Naive thymus-derived CD8-positive, alpha-beta T cell (primary cell): ENCODE results near the gene TRAF7. TPM values are rescaled to one million over a fixed set of nuclear protein-coding genes. Genes with fewer than 3 reads are reported as not detected.
A peak's percentile ranks its signal among the peaks of the same experiment; 100 is the strongest.

Experiments
- ATAC-seq, 2 donors: fragments of 150-1000 bp; cut with Tn5 transposase in 1 of 2; sonication (Bioruptor Pico), chemical (Tn5 transposase) in 1 of 2; 1 replicate in 1 of 2; 2 replicates in 1 of 2; pipeline ENCODE4 v1.10.0; 2021; ENCODE audit warnings: mild to moderate bottlenecking in 2 of 2, moderate library complexity in 2 of 2
- POLR2A ChIA-PET: fragments of 350-600 bp; sonication (Branson Sonifier 250); formaldehyde crosslinking; loops from one replicate; lab custom pipeline; 2021; ENCODE audit warnings: antibody characterized with exemption; lab: Charles Lee
- DNase-seq, 10 donors: peaks; one replicate each; pipeline versions ENCODE4 v3.0.0 to v3.0.0-alpha.2; 2020 to 2022
- H3K27ac Mint-ChIP-seq, 10 donors: one replicate each; pipeline ENCODE4 v1.8.0; 2020 to 2022; ENCODE audit warnings: mild to moderate bottlenecking in 10 of 10, mixed read lengths in 10 of 10, moderate library complexity in 4 of 10, inconsistent platforms in 1 of 10
- H3K27me3 Mint-ChIP-seq, 5 donors: one replicate each; pipeline ENCODE4 v1.8.0; 2021 to 2022; ENCODE audit warnings: mixed read lengths in 5 of 5
- H3K36me3 Mint-ChIP-seq, 3 donors: one replicate each; pipeline ENCODE4 v1.8.0; 2020 to 2022; ENCODE audit warnings: mixed read lengths in 3 of 3, mild to moderate bottlenecking in 2 of 3, inconsistent platforms in 1 of 3
- H3K4me1 Mint-ChIP-seq, 4 donors: one replicate each; pipeline ENCODE4 v1.8.0; 2021 to 2022; ENCODE audit warnings: mixed read lengths in 4 of 4
- H3K4me3 Mint-ChIP-seq, 10 donors: one replicate each; pipeline ENCODE4 v1.8.0; 2020 to 2022; ENCODE audit warnings: mild to moderate bottlenecking in 10 of 10, mixed read lengths in 10 of 10, moderate library complexity in 6 of 10, inconsistent platforms in 1 of 10
- H3K9me3 Mint-ChIP-seq, 9 donors: one replicate each; pipeline ENCODE4 v1.8.0; 2020 to 2022; ENCODE audit warnings: mixed read lengths in 9 of 9, mild to moderate bottlenecking in 3 of 9, inconsistent platforms in 1 of 9, moderate library complexity in 1 of 9
- polyA plus RNA-seq, 3 donors: library from polyadenylated mRNA; unstranded; fragments of 300-500 nt; fragmentation: Illumina TruSeq; gene quantifications; one replicate each; pipeline ENCODE4 v1.2.3, GENCODE V29; 2021
- total RNA-seq, 8 experiments: library from RNA in 2 of 8; stranded (reverse) in 2 of 8; gene quantifications; one replicate each; pipeline ENCODE4 v1.2.3 and lab custom pipeline; 2021 to 2026

The TRAF7 gene
- total and polyA plus RNA-seq, 5 experiments from 2014 or later = 3.5 to 39.5 (median 8.8) TPM

GRCh38 chr16:2211923-2212347 lies 56.4 kb downstream of the TRAF7 start:
- POLR2A ChIA-PET = no interaction called here
- H3K27ac Mint-ChIP-seq = peak overlapping the region in 1 of 10 donors; percentile 70
- H3K4me1 Mint-ChIP-seq = peaks cover 8 to 32% (median 25%) of the 10 kb centered on the region in 4 donors
- H3K27me3 Mint-ChIP-seq = no peaks in the 10 kb centered on the region
- DNase-seq (no peak), ATAC-seq (no peak)
- H3K36me3 Mint-ChIP-seq = peaks cover 0 to 21% (median 8%) of the 10 kb centered on the region in 3 donors
- no peaks in the 10 kb centered on the region for H3K9me3 Mint-ChIP-seq
- peak overlapping the region in 6 of 10 donors; percentile 20 to 60 (median 46) for H3K4me3 Mint-ChIP-seq

DNA sequence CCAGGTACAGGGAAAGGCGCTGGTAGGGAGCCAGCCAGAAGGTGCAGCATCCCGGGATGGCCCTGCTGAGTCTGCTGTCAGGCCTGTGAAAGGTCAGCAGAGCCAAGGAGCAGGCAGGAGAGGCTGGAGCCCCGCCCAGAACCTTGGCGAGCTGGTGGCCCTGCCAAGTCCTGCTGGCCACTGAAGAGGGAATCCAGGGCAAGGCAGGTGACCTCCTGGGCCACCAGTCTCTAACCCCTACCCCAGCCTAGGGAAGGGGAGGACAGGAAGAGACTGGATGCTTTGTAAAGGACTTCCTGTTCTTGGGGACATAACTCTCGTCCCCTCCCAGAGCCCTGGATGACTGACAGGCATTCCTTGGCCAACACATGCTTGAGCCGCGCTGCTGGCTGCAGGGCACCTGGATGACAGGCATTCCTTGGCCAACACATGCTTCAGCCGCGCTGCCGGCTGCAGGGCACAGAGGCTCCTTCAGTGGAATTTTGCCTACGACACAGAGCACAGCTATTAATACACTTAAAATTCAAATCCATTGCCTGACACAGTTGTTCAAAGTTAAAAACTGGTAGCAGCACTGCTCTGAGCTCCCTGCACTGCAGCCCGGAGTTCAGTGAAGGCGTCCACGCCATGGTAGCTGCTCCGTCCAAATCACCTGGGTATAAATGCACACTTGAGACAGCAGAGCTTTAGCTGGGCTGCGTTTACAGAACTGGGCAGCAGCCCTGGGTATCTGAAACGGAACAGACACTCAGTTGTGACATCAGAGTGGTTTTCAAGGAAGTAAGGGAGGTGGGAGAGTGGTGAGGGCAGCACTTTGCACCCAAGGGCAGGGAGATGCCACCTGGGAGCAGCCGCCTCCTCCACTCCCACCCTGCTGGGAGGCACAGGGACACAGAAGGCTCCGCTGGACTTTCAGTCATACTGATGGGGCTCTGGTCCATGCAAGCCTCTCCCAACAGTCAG lies 57.1 kb downstream of the TRAF7 start:
- H3K27ac Mint-ChIP-seq = peak overlapping the region in 6 of 10 donors; percentile 29 to 72 (median 44)
- ATAC-seq = no peak
- POLR2A ChIA-PET = interaction anchor here (0.9 kb wide), 1 partner anchor 430 kb away, joined by 3 read pairs; the partner anchor contains the start of genes NUBP2 and SPSB3
- peak overlapping the region; percentile 59 to 85 (median 72) for H3K4me3 Mint-ChIP-seq
- no peaks in the 10 kb centered on the region for H3K9me3 Mint-ChIP-seq
- peaks cover 8 to 25% (median 18%) of the 10 kb centered on the region in 4 donors for H3K4me1 Mint-ChIP-seq
- H3K27me3 Mint-ChIP-seq = no peaks in the 10 kb centered on the region
- peaks cover 0 to 18% (median 5%) of the 10 kb centered on the region in 3 donors for H3K36me3 Mint-ChIP-seq
- no peak for DNase-seq

- Mint-ChIP-seq H3K27me3 (no peaks in the 10 kb centered on the region), H3K27ac (peak overlapping the region in 6 of 10 donors; percentile 33 to 81 (median 40)), H3K9me3 (no peaks in the 10 kb centered on the region), H3K4me1 (peaks cover 5 to 23% (median 14%) of the 10 kb centered on the region in 4 donors), H3K36me3 (peaks cover 0 to 6% (median 0%) of the 10 kb centered on the region in 3 donors), H3K4me3 (peak overlapping the region; percentile 59 to 85 (median 74))
- DNase-seq (no peak), ATAC-seq (peak in 1 of 2 donors; percentile 19)
- POLR2A ChIA-PET = interaction anchor here (0.6 to 3.6 kb wide), 23 partner anchors 9 to 1530 kb away, joined by 3 to 58 read pairs (median 3); partner anchors contain the start of genes AMDHD2, ATP6V0C, DNASE1L2 and E4F1
Measured at GRCh38 chr16:2213817-2214718, 58.5 kb downstream of the TRAF7 start.

DNA sequence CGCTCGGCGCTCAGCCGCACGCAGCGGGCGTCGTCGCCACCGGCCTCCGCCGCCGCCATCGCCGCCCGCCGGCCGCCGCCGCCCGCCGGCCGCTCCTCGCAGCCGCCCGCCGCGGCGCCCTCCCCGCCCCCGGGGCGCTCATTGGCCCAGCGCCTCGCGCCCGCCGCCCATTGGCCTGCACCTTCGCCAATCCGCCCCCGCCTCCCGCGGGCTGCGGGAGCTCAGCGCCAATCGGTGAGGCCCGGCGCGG lies 59.1 kb downstream of the TRAF7 start, which contains the start of gene PGP:
Gene PGP (minus strand): TSS at position 122 of the 250 bp plus-strand sequence. CDS start 63 bp downstream, at position 59.
- H3K36me3 Mint-ChIP-seq = peaks cover 0 to 2% (median 0%) of the 10 kb centered on the region in 3 donors
- no peaks in the 10 kb centered on the region for H3K9me3 Mint-ChIP-seq
- H3K27ac Mint-ChIP-seq = peak within 1 kb of the TSS; percentile 37 to 95 (median 86)
- peak within 1 kb of the TSS; percentile 82 to 92 (median 88) for H3K4me3 Mint-ChIP-seq
- no peaks in the 10 kb centered on the region for H3K27me3 Mint-ChIP-seq
- peaks cover 5 to 23% (median 14%) of the 10 kb centered on the region in 4 donors for H3K4me1 Mint-ChIP-seq
- DNase-seq (peak in 1 of 10 donors; percentile 99), ATAC-seq (peak; percentile 95 to 96)
- POLR2A ChIA-PET = interaction anchor here (0.6 to 3.6 kb wide), 25 partner anchors 8 to 1531 kb away, joined by 3 to 58 read pairs (median 3); partner anchors contain the start of genes AMDHD2, ATP6V0C, DNASE1L2 and E4F1

- H3K4me1 Mint-ChIP-seq = peaks cover 5 to 23% (median 14%) of the 10 kb centered on the region in 4 donors
- H3K27ac Mint-ChIP-seq = peak overlapping the region in 2 of 10 donors; percentile 56 to 59
- DNase-seq (no peak), ATAC-seq (no peak)
- no peaks in the 10 kb centered on the region for H3K36me3 Mint-ChIP-seq
- no peaks in the 10 kb centered on the region for H3K9me3 Mint-ChIP-seq
- H3K27me3 Mint-ChIP-seq = no peaks in the 10 kb centered on the region
- H3K4me3 Mint-ChIP-seq = peak overlapping the region; percentile 42 to 92 (median 80)
- POLR2A ChIA-PET = interaction anchor here (0.7 to 3.6 kb wide), 4 partner anchors 11 to 302 kb away, joined by 3 to 58 read pairs (median 6); partner anchors contain the start of genes ATP6V0C and MLST8
Measured at GRCh38 chr16:2216330-2216729, 60.7 kb downstream of the TRAF7 start.

GRCh38 chr16:2223221-2223941 lies 67.8 kb downstream of the TRAF7 start, which contains the start of gene E4F1:
E4F1 (plus strand) TSS chr16:2223591; CDS start chr16:2223614, 23 bp downstream.
- H3K4me3 Mint-ChIP-seq = peak within 1 kb of the TSS; percentile 79 to 93 (median 88)
- H3K27ac Mint-ChIP-seq = peak within 1 kb of the TSS; percentile 51 to 95 (median 90)
- H3K36me3 Mint-ChIP-seq = peaks cover 0 to 18% (median 6%) of the 10 kb centered on the region in 3 donors
- no peaks in the 10 kb centered on the region for H3K9me3 Mint-ChIP-seq
- peaks cover 0 to 26% (median 13%) of the 10 kb centered on the region in 4 donors for H3K4me1 Mint-ChIP-seq
- ATAC-seq = peak; percentile 95 to 97
- DNase-seq = peak; percentile 92 to 99 (median 98)
- POLR2A ChIA-PET = interaction anchor here (0.7 to 2.0 kb wide), 6 partner anchors 9 to 290 kb away, joined by 4 to 13 read pairs (median 4); partner anchors contain the start of genes ECI1, MLST8, PGP and TRAF7
- H3K27me3 Mint-ChIP-seq = no peaks in the 10 kb centered on the region

- Mint-ChIP-seq H3K4me3 (peak overlapping the region; percentile 71 to 90 (median 80)), H3K36me3 (peaks cover 0 to 19% (median 6%) of the 10 kb centered on the region in 3 donors), H3K27me3 (no peaks in the 10 kb centered on the region), H3K27ac (peak overlapping the region; percentile 48 to 91 (median 61)), H3K9me3 (no peaks in the 10 kb centered on the region), H3K4me1 (peaks cover 0 to 26% (median 13%) of the 10 kb centered on the region in 4 donors)
- DNase-seq (peak in 2 of 10 donors; percentile 10 to 31), ATAC-seq (peak; percentile 29 to 35)
- POLR2A ChIA-PET = interaction anchor here (0.6 to 2.0 kb wide), 4 partner anchors 9 to 251 kb away, joined by 3 to 13 read pairs (median 4); partner anchors contain the start of genes ECI1, MLST8, PGP and TBC1D24
Measured at GRCh38 chr16:2223942-2224486, 68.4 kb downstream of the TRAF7 start.

DNA sequence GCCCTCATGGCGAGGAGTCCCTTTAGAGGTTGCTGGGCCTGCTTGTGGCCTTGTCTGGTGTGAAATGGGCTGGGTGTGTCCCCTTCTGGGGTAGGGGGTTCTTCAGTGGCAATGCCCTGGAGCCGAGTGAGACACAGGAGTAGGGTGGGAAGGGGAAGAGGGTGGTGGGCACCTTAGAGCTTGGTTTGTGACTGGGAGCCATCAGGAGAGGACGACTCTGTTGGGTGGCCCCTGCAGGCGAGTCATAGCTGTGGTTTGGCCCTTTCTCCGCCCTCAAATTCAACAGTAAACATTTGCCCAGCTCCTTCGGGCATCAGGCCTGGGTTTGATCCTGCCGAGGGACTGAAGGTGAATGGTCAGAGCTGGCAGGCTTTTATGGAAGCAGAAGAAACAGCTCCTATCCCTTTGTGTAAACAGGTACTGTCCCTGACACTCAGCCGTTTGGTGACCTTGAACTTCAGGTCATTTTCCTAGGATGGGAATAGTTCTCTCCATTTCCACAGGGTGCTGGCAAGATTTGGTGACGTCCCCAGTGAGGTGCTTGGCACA lies 70.7 kb downstream of the TRAF7 start:
- peaks cover 0 to 41% (median 16%) of the 10 kb centered on the region in 3 donors for H3K36me3 Mint-ChIP-seq
- H3K9me3 Mint-ChIP-seq = no peaks in the 10 kb centered on the region
- H3K4me1 Mint-ChIP-seq = peaks cover 0 to 26% (median 13%) of the 10 kb centered on the region in 4 donors
- ATAC-seq = no peak
- POLR2A ChIA-PET = interaction anchor here (0.7 to 1.8 kb wide), 4 partner anchors 10 to 25 kb away, joined by 3 to 12 read pairs (median 6); partner anchors contain the start of genes DNASE1L2, ECI1 and MLST8
- H3K27ac Mint-ChIP-seq = peak overlapping the region in 3 of 10 donors; percentile 52 to 77 (median 65)
- peaks cover 0 to 2% (median 0%) of the 10 kb centered on the region in 5 donors for H3K27me3 Mint-ChIP-seq
- H3K4me3 Mint-ChIP-seq = peak overlapping the region in 6 of 10 donors; percentile 7 to 70 (median 24)
- no peak for DNase-seq

- Mint-ChIP-seq H3K9me3 (no peaks in the 10 kb centered on the region), H3K36me3 (peaks cover 0 to 47% (median 19%) of the 10 kb centered on the region in 3 donors), H3K4me1 (peaks cover 0 to 26% (median 13%) of the 10 kb centered on the region in 4 donors), H3K27me3 (peaks cover 0 to 2% (median 0%) of the 10 kb centered on the region in 5 donors), H3K27ac (peak overlapping the region in 1 of 10 donors; percentile 22), H3K4me3 (peak overlapping the region in 2 of 10 donors; percentile 10 to 16)
- no peak for DNase-seq
- ATAC-seq = no peak
- POLR2A ChIA-PET = interaction anchor here (1.1 to 1.8 kb wide), 3 partner anchors 12 to 24 kb away, joined by 4 to 12 read pairs (median 4); partner anchors contain the start of genes ECI1, MLST8 and PGP
Measured at GRCh38 chr16:2226918-2227317, 71.3 kb downstream of the TRAF7 start.
